ENCODE data around the gene SLC8A2. TPM values are rescaled to one million over a fixed set of nuclear protein-coding genes. Genes with fewer than 3 reads are reported as not detected.

The SLC8A2 gene
- total and polyA plus RNA-seq, 2 of the 8 experiments (the other 6 are each of a cell fraction or from before 2014, with no cell fraction given), result 7.3 to 12.4 TPM

- Histone ChIP-seq H4K91ac (replicated peaks; ENCODE audit: insufficient read length, low read length) (no peak overlapping the region), H3K4ac (replicated peaks; ENCODE audit: insufficient read length, low read depth, low read length) (no peak overlapping the region), H4K5ac (ENCODE audit: insufficient read length, low read depth, low read length) (no peak overlapping the region), H3K27me3 (replicated peaks in 1 of 4; ENCODE audit: control insufficient read depth in 3 of 4, extremely low read depth in 1 of 4, insufficient read depth in 3 of 4, low read length in 3 of 4) (no peaks in the 10 kb centered on the region), H3K9me3 (ENCODE audit: insufficient read depth in 2 of 2, low read depth in 1 of 2, low read length in 1 of 2) (no peaks in the 10 kb centered on the region), H3K56ac (replicated peaks; ENCODE audit: insufficient read length, low read depth, low read length) (no peak overlapping the region), H3K79me2 (ENCODE audit: control insufficient read depth in 1 of 2, insufficient read depth in 2 of 2, low read length in 2 of 2) (no peaks in the 10 kb centered on the region), H2BK15ac (ENCODE audit: low read length) (no peak overlapping the region), H3K4me3 (ENCODE audit: extremely low read depth in 1 of 4, insufficient read depth in 2 of 4, low read depth in 3 of 4, low read length in 4 of 4) (peak overlapping the region in 2 of 4 experiments; percentile 29 to 68; a peak in 4 of 8 replicates), H2BK5ac (ENCODE audit: low read depth, low read length) (no peak overlapping the region), H3K23ac (ENCODE audit: insufficient read length) (no peak overlapping the region), H3K14ac (ENCODE audit: insufficient read length) (no peak overlapping the region), H2AFZ (ENCODE audit: low read length) (no peak overlapping the region), H3K18ac (ENCODE audit: extremely low read depth, low read length) (no peak overlapping the region), H3K4me1 (replicated peaks in 1 of 4; ENCODE audit: control insufficient read depth in 3 of 4, insufficient read depth in 4 of 4, low read length in 3 of 4) (peaks cover 0 to 5% (median 4%) of the 10 kb centered on the region in 4 experiments; a peak in 4 of 7 replicates), H3K79me1 (ENCODE audit: low read depth, low read length) (no peaks in the 10 kb centered on the region; the same call in 1 of the 2 replicates), H3K23me2 (ENCODE audit: low read depth, low read length) (peaks cover 9% of the 10 kb centered on the region), H4K8ac (ENCODE audit: extremely low read depth, insufficient read depth, low read length) (no peak overlapping the region), H2BK120ac (replicated peaks; ENCODE audit: low read depth, low read length) (no peak overlapping the region), H3K4me2 (ENCODE audit: insufficient read depth in 1 of 2, low read depth in 2 of 2, low read length in 2 of 2) (peak overlapping the region; percentile 72 to 87), H3K27ac (ENCODE audit: low read depth, low read length) (no peak overlapping the region), H2AK5ac (ENCODE audit: low read depth, low read length) (no peak overlapping the region), H2BK20ac (ENCODE audit: low read length) (no peak overlapping the region), H3K9ac (replicated peaks in 1 of 4; ENCODE audit: extremely low read depth in 1 of 4, low read depth in 3 of 4, low read length in 3 of 4) (no peak overlapping the region), H4K20me1 (replicated peaks in 1 of 2; ENCODE audit: control insufficient read depth in 1 of 2, insufficient read depth in 2 of 2, low read length in 2 of 2) (peaks cover 0 to 4% of the 10 kb centered on the region in 2 experiments), H3K36me3 (ENCODE audit: control insufficient read depth in 2 of 4, insufficient read depth in 4 of 4, low read length in 3 of 4) (no peaks in the 10 kb centered on the region), H2BK12ac (ENCODE audit: low read depth, low read length) (no peak overlapping the region)
- DNase-seq (ENCODE audit: low read depth in 1 of 2, low spot score in 2 of 2), result no peak
- 18% methylated on average over 12 of the region's 14 CpGs; no CpG with 5 or more reads in 1 of the 2 experiments for WGBS, 2 experiments (ENCODE audit: extremely low coverage in 1 of 2, insufficient coverage in 1 of 2, insufficient read length in 1 of 2, insufficient replicate concordance in 2 of 2, low coverage in 1 of 2, low lambda C conversion rate in 2 of 2, missing lambda C conversion rate in 1 of 2)
- FAIRE-seq, result no peak
- POLR2A ChIA-PET (ENCODE audit: partially characterized antibody), result interaction anchor here (0.6 to 1.7 kb wide), 7 partner anchors 9 to 719 kb away, joined by 3 to 5 read pairs (median 4); partner anchors contain the start of gene MEIS3
- no peak; a peak in 1 of 3 replicates for TF ChIP-seq POLR2A (IDR thresholded peaks at IDR 0.05; ENCODE audit: control extremely low read depth in 1 of 2, low read depth in 2 of 2, low read length in 2 of 2)
- TF ChIP-seq, protein P1, sequence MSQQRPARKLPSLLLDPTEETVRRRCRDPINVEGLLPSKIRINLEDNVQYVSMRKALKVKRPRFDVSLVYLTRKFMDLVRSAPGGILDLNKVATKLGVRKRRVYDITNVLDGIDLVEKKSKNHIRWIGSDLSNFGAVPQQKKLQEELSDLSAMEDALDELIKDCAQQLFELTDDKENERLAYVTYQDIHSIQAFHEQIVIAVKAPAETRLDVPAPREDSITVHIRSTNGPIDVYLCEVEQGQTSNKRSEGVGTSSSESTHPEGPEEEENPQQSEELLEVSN (IDR thresholded peaks at IDR 0.05), result no peak
- no peak for TF ChIP-seq SRF (IDR thresholded peaks at IDR 0.05; ENCODE audit: low read depth, low read length)
- TF ChIP-seq HDAC6 (IDR thresholded peaks at IDR 0.05; ENCODE audit: low read depth, low read length), result no peak
- TF ChIP-seq TCF12 (IDR thresholded peaks at IDR 0.05; ENCODE audit: low read depth, low read length), result no peak
- no peak for TF ChIP-seq KDM4A (IDR thresholded peaks at IDR 0.05; ENCODE audit: low read depth, low read length, severe bottlenecking)
- CTCF ChIA-PET (ENCODE audit: partially characterized antibody), result interaction anchor here (0.6 kb wide), 1 partner anchor 86 kb away, joined by 4 read pairs; no protein-coding TSS in a partner anchor
Measured at GRCh38 chr19:47407417-47407774, 64.3 kb downstream of the SLC8A2 start.
